SH-SY5Y (cell line): ENCODE measurements around the gene FOLR3.

Source experiments
- GATA2 ChIP-seq: IDR thresholded peaks from 2 replicates; pipeline ENCODE4 v1.6.1; 2011; ENCODE audit warnings: mild to moderate bottlenecking, low read depth, low read length
- GATA3 ChIP-seq: IDR thresholded peaks from 2 replicates; pipeline ENCODE4 v1.6.1; 2011; ENCODE audit warnings: low read depth, mild to moderate bottlenecking, low read length, moderate library complexity

DNA sequence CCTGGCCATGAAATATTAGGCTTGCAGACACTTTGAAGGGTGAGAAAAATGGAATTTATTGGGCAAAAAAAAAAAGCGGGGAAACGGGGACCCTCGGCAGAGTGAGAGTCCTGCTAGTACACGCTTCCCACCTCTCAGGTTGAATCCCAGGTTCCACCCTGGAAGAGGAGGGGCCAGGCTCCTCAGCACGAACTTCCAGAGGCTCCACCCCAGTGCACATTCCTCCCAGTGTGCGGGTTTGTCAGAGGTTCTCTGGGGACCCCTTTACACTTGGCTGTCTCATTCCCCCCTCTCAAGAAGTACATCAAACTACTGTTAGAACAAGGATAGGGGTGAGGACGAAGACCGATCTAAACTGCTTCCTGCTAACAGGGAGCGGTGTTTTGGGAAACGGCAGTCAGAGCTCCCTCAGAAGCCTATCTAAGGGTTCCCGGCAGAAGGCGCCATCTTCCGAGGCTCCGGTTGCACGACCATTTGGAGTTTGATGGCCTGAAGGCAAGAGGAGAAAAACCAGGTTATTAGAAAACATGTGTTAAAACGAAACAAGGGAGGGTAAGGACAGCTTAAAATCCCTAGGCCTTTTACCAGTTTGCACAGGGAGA is 27.5 kb downstream of the FOLR3 start:
- TF ChIP-seq GATA2 (no peak), GATA3 (no peak)
